Vagina (tissue), 2 donors: ENCODE measurements around the gene SLC25A34. TPM values are rescaled to one million over a fixed set of nuclear protein-coding genes. Genes with fewer than 3 reads are reported as not detected.

Experiments
- DNase-seq, 2 donors: peaks; one replicate each; pipeline ENCODE4 v3.0.0-alpha.2; 2017; ENCODE audit errors: extremely low spot score in 2 of 2
- H3K27ac ChIP-seq: fragments of 200-600 bp; sonication (generic); one replicate; pipeline ENCODE4 v1.5.1; 2019
- H3K27me3 ChIP-seq: fragments of 200-600 bp; sonication (generic); one replicate; pipeline ENCODE4 v1.5.1; 2019
- H3K36me3 ChIP-seq, 2 donors: fragments of 200-600 bp; sonication (generic); one replicate each; pipeline ENCODE4 v1.5.1; 2017 to 2019
- H3K4me1 ChIP-seq: fragments of 200-600 bp; sonication (generic); one replicate; pipeline ENCODE4 v1.5.1; 2019
- H3K4me3 ChIP-seq, 2 donors: fragments of 200-600 bp; sonication (generic); 1 replicate in 1 of 2; 2 replicates in 1 of 2; pipeline ENCODE4 v1.5.1; 2016 to 2019
- H3K9me3 ChIP-seq: fragments of 200-600 bp; sonication (generic); one replicate; pipeline ENCODE4 v1.5.1; 2019
- CTCF ChIP-seq, 3 experiments: fragments of 450-650 bp in 2 of 3; fragments of 200-600 bp in 1 of 3; sonication (generic) in 1 of 3; IDR thresholded peaks; one replicate each; pipeline ENCODE4 v1.5.1; 2017 to 2019; ENCODE audit warnings: antibody characterized with exemption in 3 of 3, mild to moderate bottlenecking in 2 of 3, moderate library complexity in 2 of 3
- POLR2A ChIP-seq, 2 donors: fragments of 450-650 bp; IDR thresholded peaks; one replicate each; pipeline ENCODE4 v1.6.1; 2017; ENCODE audit warnings: antibody characterized with exemption in 2 of 2, mild to moderate bottlenecking in 2 of 2, moderate library complexity in 2 of 2
- POLR2AphosphoS5 ChIP-seq, 2 donors: sonication (generic); formaldehyde crosslinking; IDR thresholded peaks; one replicate each; pipeline ENCODE4 v1.9.0; 2017; ENCODE audit warnings: antibody characterized with exemption in 2 of 2, mild to moderate bottlenecking in 2 of 2, low read depth in 1 of 2; ENCODE audit not compliant: insufficient read depth in 1 of 2
- intact Hi-C: fragments of 100-400 bp; cut with DNase I; formaldehyde crosslinking; loops from one replicate; pipeline ENCODE4 v1.15.1; 2023
- total RNA-seq: library from RNA; depleted of rRNA; stranded (reverse); fragments of >200 nt; gene quantifications from one replicate; pipeline ENCODE4 v1.2.3, GENCODE V29; 2016

SLC25A34 gene
- total RNA-seq, 1 donor from 2014 or later = 3.2 TPM

GRCh38 chr1:15739259-15739658, 3.2 kb downstream of the SLC25A34 start:
- Histone ChIP-seq H3K27me3 (no peaks in the 10 kb centered on the region), H3K27ac (no peak overlapping the region), H3K36me3 (peaks cover 0 to 3% of the 10 kb centered on the region in 2 donors), H3K4me1 (peaks cover 38% of the 10 kb centered on the region), H3K9me3 (no peaks in the 10 kb centered on the region), H3K4me3 (no peak overlapping the region)
- intact Hi-C loops = no loop called here
- TF ChIP-seq POLR2A (IDR thresholded peaks at IDR 0.05) = no peak
- TF ChIP-seq CTCF (IDR thresholded peaks at IDR 0.05) = no peak
- no peak for DNase-seq

DNA sequence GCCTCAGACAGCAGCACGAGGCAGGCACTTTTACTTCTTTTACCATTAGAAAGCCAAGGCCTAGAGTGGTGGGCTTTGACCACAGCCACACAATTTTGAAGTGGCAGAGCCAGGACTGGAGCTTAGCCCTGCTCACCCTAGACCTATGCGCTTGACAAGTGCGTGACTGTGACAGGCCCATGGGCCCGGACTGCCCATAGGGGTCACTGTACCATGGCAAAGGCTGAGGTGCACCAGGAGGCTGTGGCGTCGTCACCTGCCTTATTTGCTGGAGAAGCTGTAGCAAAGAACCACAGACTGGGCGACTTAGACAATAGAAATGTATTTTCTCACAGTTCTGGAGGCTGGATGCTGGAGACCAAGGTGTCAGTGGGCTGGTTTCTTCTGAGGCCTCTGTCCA, 3.7 kb downstream of the SLC25A34 start:
- H3K9me3 ChIP-seq = no peaks in the 10 kb centered on the region
- H3K4me1 ChIP-seq = peaks cover 38% of the 10 kb centered on the region
- no peak overlapping the region for H3K27ac ChIP-seq
- no peak overlapping the region for H3K4me3 ChIP-seq
- TF ChIP-seq CTCF (IDR thresholded peaks at IDR 0.05) = no peak
- H3K27me3 ChIP-seq = no peaks in the 10 kb centered on the region
- H3K36me3 ChIP-seq = no peaks in the 10 kb centered on the region
- intact Hi-C loops = loop anchor here (10.0 kb wide), 1 partner anchor 145 kb away; no protein-coding TSS in a partner anchor
- no peak for DNase-seq

- Histone ChIP-seq H3K27me3 (no peaks in the 10 kb centered on the region), H3K4me3 (no peak overlapping the region), H3K9me3 (no peaks in the 10 kb centered on the region), H3K4me1 (peaks cover 24% of the 10 kb centered on the region), H3K27ac (no peak overlapping the region), H3K36me3 (no peaks in the 10 kb centered on the region)
- no peak for DNase-seq
- TF ChIP-seq POLR2A (IDR thresholded peaks at IDR 0.05) (no peak), CTCF (IDR thresholded peaks at IDR 0.05) (peak; percentile 44 to 90 (median 78)), POLR2AphosphoS5 (IDR thresholded peaks at IDR 0.05; ENCODE audit: insufficient read depth in 1 of 2, low read depth in 1 of 2) (peak in 1 of 2 donors; percentile 42)
- intact Hi-C loops = loop anchor here (10.0 kb wide), 1 partner anchor 146 kb away; no protein-coding TSS in a partner anchor
Measured at GRCh38 chr1:15740924-15741850, 5.1 kb downstream of the SLC25A34 start.

DNA sequence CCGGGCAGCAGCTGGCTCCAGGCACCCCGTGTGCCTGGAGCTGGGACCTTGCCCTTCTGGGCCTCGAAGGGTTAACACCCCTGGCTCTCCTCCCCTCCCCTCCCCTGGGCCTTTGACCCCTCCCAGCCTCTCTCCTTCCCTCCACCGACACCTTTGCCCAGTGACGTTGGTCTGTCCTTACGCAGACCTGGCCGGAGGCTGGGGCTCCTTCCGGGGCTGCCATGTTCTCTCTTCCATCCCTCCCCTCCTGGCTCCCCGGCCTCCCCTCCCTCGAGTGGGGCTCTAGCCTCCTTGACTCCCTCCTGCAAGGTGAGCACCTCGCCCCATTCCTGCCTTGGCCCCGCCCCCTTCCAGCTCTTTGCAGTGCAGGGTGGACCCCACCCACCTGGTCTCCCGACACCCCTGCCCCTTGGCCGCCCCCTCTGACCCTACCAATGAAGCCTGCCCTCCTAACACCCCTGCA, 6.3 kb downstream of the SLC25A34 start, which contains the start of gene TMEM82:
TSS of gene TMEM82 (plus strand) at position 161 of the 463 bp plus-strand sequence. CDS start at position 222, 61 bp downstream.
- no peaks in the 10 kb centered on the region for H3K9me3 ChIP-seq
- TF ChIP-seq CTCF (IDR thresholded peaks at IDR 0.05) (no peak), POLR2AphosphoS5 (IDR thresholded peaks at IDR 0.05; ENCODE audit: insufficient read depth in 1 of 2, low read depth in 1 of 2) (no peak), POLR2A (IDR thresholded peaks at IDR 0.05) (no peak)
- no peak within 1 kb of the TSS for H3K27ac ChIP-seq
- no peak within 1 kb of the TSS for H3K4me3 ChIP-seq
- no peak for DNase-seq
- intact Hi-C loops = loop anchor here (10.0 kb wide), 1 partner anchor 148 kb away; no protein-coding TSS in a partner anchor
- no peaks in the 10 kb centered on the region for H3K36me3 ChIP-seq
- peaks cover 12% of the 10 kb centered on the region for H3K4me1 ChIP-seq
- no peaks in the 10 kb centered on the region for H3K27me3 ChIP-seq
